Adrenal gland (tissue), 5 donors: ENCODE measurements around the gene EPB41L1.

Experiments
- POLR2A ChIP-seq, 2 donors: fragments of 450-650 bp; IDR thresholded peaks; one replicate each; pipeline ENCODE4 v1.6.1; 2017; ENCODE audit warnings: antibody characterized with exemption in 2 of 2, mild to moderate bottlenecking in 2 of 2, moderate library complexity in 1 of 2
- TF ChIP-seq, protein P1 (sequence below), 6 experiments: fragments of 450-650 bp in 4 of 6; fragments of 200-600 bp in 2 of 6; sonication (generic) in 1 of 6; IDR thresholded peaks; 1 replicate in 5 of 6; 2 replicates in 1 of 6; pipeline versions ENCODE4 v1.5.1 to v1.8.0; 2016 to 2021; ENCODE audit warnings: antibody characterized with exemption in 6 of 6, mild to moderate bottlenecking in 2 of 6, moderate library complexity in 1 of 6
- donor health status: DM: no; HTN: no; CAD: no.

DNA sequence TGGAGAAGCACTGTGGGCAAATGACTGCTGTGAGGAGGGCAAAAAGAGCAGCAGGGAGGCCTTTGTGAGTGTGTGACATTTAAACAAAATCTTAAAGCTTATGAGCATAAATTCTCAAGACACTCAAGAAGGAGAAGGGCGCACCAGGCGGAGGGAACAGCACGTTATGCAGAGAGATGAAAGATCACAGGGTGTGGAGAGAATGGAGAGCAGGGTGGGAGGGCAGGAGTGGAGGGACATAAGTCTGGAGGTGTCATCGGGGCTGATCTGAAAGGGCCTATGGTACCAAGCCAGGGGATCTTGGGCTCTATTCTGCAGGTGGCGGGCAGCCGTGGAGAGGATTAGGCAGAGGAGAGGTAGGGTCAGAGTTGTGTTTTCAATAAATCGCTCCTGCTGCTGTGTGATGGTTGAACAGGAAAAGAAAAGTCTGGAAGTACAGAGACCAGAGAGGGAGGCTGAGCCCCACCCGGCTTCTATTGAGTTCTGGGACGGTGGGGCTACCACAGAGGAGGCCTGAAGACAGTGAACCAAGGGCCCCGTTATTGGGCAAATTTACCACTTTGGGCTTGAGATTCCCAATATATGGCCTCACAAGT lies 127.3 kb downstream of the EPB41L1 start:
- TF ChIP-seq, protein P1, sequence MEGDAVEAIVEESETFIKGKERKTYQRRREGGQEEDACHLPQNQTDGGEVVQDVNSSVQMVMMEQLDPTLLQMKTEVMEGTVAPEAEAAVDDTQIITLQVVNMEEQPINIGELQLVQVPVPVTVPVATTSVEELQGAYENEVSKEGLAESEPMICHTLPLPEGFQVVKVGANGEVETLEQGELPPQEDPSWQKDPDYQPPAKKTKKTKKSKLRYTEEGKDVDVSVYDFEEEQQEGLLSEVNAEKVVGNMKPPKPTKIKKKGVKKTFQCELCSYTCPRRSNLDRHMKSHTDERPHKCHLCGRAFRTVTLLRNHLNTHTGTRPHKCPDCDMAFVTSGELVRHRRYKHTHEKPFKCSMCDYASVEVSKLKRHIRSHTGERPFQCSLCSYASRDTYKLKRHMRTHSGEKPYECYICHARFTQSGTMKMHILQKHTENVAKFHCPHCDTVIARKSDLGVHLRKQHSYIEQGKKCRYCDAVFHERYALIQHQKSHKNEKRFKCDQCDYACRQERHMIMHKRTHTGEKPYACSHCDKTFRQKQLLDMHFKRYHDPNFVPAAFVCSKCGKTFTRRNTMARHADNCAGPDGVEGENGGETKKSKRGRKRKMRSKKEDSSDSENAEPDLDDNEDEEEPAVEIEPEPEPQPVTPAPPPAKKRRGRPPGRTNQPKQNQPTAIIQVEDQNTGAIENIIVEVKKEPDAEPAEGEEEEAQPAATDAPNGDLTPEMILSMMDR (IDR thresholded peaks at IDR 0.05): no peak
- no peak for TF ChIP-seq POLR2A (IDR thresholded peaks at IDR 0.05)
